ENCODE results near the gene PSG11.
"Not testable (repeated sequence)": the region's sequence is repeated elsewhere in the genome, so short reads cannot be mapped to it uniquely, and the experiment has no call there.

Gene PSG11

GRCh38 chr19:43005841-43006240, 20.4 kb downstream of the PSG11 start:
- DNase-seq (ENCODE audit: extremely low read depth, low read depth); H3K4me3 ChIP-seq (replicated peaks; ENCODE audit: low read depth, low read length): not testable (repeated sequence)

GRCh38 chr19:43004846-43005245, 21.4 kb downstream of the PSG11 start:
- H3K4me3 ChIP-seq (replicated peaks; ENCODE audit: low read depth, low read length); DNase-seq (ENCODE audit: extremely low read depth, low read depth): not testable (repeated sequence)

GRCh38 chr19:43003634-43004033, 22.6 kb downstream of the PSG11 start:
- not testable (repeated sequence) for DNase-seq (ENCODE audit: extremely low read depth, low read depth); H3K4me3 ChIP-seq (replicated peaks; ENCODE audit: low read depth, low read length)

- not testable (repeated sequence) for DNase-seq (ENCODE audit: extremely low read depth, low read depth); H3K4me3 ChIP-seq (replicated peaks; ENCODE audit: low read depth, low read length)
These were observed 23.3 kb downstream of the PSG11 start for GRCh38 chr19:43002948-43003347.

GRCh38 chr19:42996161-42996560, 30.1 kb downstream of the PSG11 start:
- not testable (repeated sequence) for DNase-seq (ENCODE audit: extremely low read depth, low read depth); H3K4me3 ChIP-seq (replicated peaks; ENCODE audit: low read depth, low read length)

GRCh38 chr19:42992029-42992604, 34.2 kb downstream of the PSG11 start:
- H3K4me3 ChIP-seq (replicated peaks; ENCODE audit: low read depth, low read length); DNase-seq (ENCODE audit: extremely low read depth, low read depth): not testable (repeated sequence)

GRCh38 chr19:42989851-42990250, 36.4 kb downstream of the PSG11 start:
- DNase-seq (ENCODE audit: extremely low read depth, low read depth): no peak
- TF ChIP-seq CTCF (IDR thresholded peaks at IDR 0.05; ENCODE audit: low read depth, low read length, missing control alignments): no peak
- no peak overlapping the region for H3K4me3 ChIP-seq (replicated peaks; ENCODE audit: low read depth, low read length)

- DNase-seq (ENCODE audit: extremely low read depth, low read depth); H3K4me3 ChIP-seq (replicated peaks; ENCODE audit: low read depth, low read length): not testable (repeated sequence)
These were observed 37.1 kb downstream of the PSG11 start for GRCh38 chr19:42989186-42989585.

GRCh38 chr19:42988206-42988605, 38.1 kb downstream of the PSG11 start:
- DNase-seq (ENCODE audit: extremely low read depth, low read depth); H3K4me3 ChIP-seq (replicated peaks; ENCODE audit: low read depth, low read length): not testable (repeated sequence)

GRCh38 chr19:42985588-42985987, 40.7 kb downstream of the PSG11 start:
- no peak for DNase-seq (ENCODE audit: extremely low read depth, low read depth)
- no peak for TF ChIP-seq CTCF (IDR thresholded peaks at IDR 0.05; ENCODE audit: low read depth, low read length, missing control alignments)
- H3K4me3 ChIP-seq (replicated peaks; ENCODE audit: low read depth, low read length): no peak overlapping the region

- DNase-seq (ENCODE audit: extremely low read depth, low read depth): not testable (repeated sequence)
These were observed 44.2 kb downstream of the PSG11 start for GRCh38 chr19:42982111-42982510.

GRCh38 chr19:42971451-42971850, 54.8 kb downstream of the PSG11 start:
- not testable (repeated sequence) for DNase-seq (ENCODE audit: extremely low read depth, low read depth); H3K4me3 ChIP-seq (replicated peaks; ENCODE audit: low read depth, low read length)

More at GRCh38 chr19:42982111-42982510, 44.2 kb downstream of the PSG11 start:
- not testable (repeated sequence) for H3K4me3 ChIP-seq (replicated peaks; ENCODE audit: low read depth, low read length)

- no peak for TF ChIP-seq CTCF (IDR thresholded peaks at IDR 0.05; ENCODE audit: low read depth, low read length, missing control alignments)
- DNase-seq (ENCODE audit: extremely low read depth, low read depth): no peak
These were observed 61.1 kb downstream of the PSG11 start for GRCh38 chr19:42965176-42965575.

More at GRCh38 chr19:42965176-42965575, 61.1 kb downstream of the PSG11 start:
- H3K4me3 ChIP-seq (replicated peaks; ENCODE audit: low read depth, low read length): no peak overlapping the region

All from HFF-Myc (cell line).